Dermis blood vessel endothelial cell (primary cell): ENCODE results near the gene SLC4A5. TPM values are rescaled to one million over a fixed set of nuclear protein-coding genes. Genes with fewer than 3 reads are reported as not detected.
"Not testable (repeated sequence)": the region's sequence is repeated elsewhere in the genome, so short reads cannot be mapped to it uniquely, and the experiment has no call there.

ENCODE experiments used
- DNase-seq: peaks from one replicate; pipeline ENCODE4 v3.0.0; 2010
- total RNA-seq: library from RNA; depleted of rRNA; stranded (reverse); fragments of >200 nt; gene quantifications from 2 replicates; pipeline ENCODE4 v1.2.3, GENCODE V29; 2014

Gene SLC4A5
- total RNA-seq, 1 donor from 2014 or later = not detected

- DNase-seq = no peak
Observed at GRCh38 chr2:74262681-74263080, 80.5 kb downstream of the SLC4A5 start.

GRCh38 chr2:74261204-74261864, 81.9 kb downstream of the SLC4A5 start:
- peak; percentile 39 for DNase-seq

GRCh38 chr2:74260495-74260894, 82.7 kb downstream of the SLC4A5 start:
- no peak for DNase-seq

- no peak for DNase-seq
Observed at GRCh38 chr2:74259733-74260132, 83.5 kb downstream of the SLC4A5 start.

- DNase-seq = no peak
Observed at GRCh38 chr2:74259191-74259590, 84.0 kb downstream of the SLC4A5 start.

- DNase-seq = no peak
Observed at GRCh38 chr2:74255660-74256213, 87.5 kb downstream of the SLC4A5 start.

- DNase-seq = no peak
Observed at GRCh38 chr2:74253971-74254310, 89.3 kb downstream of the SLC4A5 start.

GRCh38 chr2:74253306-74253970, 89.8 kb downstream of the SLC4A5 start:
- no peak for DNase-seq

- DNase-seq = no peak
Observed at GRCh38 chr2:74252862-74253261, 90.4 kb downstream of the SLC4A5 start.

GRCh38 chr2:74252036-74252435, 91.2 kb downstream of the SLC4A5 start:
- no peak for DNase-seq

- peak; percentile 62 for DNase-seq
Observed at GRCh38 chr2:74250189-74250631, 93.0 kb downstream of the SLC4A5 start.

GRCh38 chr2:74249406-74250122, 93.7 kb downstream of the SLC4A5 start:
- DNase-seq = no peak

- DNase-seq = no peak
Observed at GRCh38 chr2:74246496-74247195, 96.6 kb downstream of the SLC4A5 start.

GRCh38 chr2:74244286-74244685, 98.9 kb downstream of the SLC4A5 start:
- DNase-seq = no peak

GRCh38 chr2:74242354-74243071, 100.7 kb downstream of the SLC4A5 start:
- no peak for DNase-seq

GRCh38 chr2:74239346-74239745, 103.9 kb downstream of the SLC4A5 start:
- no peak for DNase-seq

- peak; percentile 33 for DNase-seq
Observed at GRCh38 chr2:74238879-74239278, 104.3 kb downstream of the SLC4A5 start.

GRCh38 chr2:74235041-74235440, 108.2 kb downstream of the SLC4A5 start:
- DNase-seq = no peak

- DNase-seq = no peak
Observed at GRCh38 chr2:74233648-74234047, 109.6 kb downstream of the SLC4A5 start.

- no peak for DNase-seq
Observed at GRCh38 chr2:74232426-74232825, 110.8 kb downstream of the SLC4A5 start.

- not testable (repeated sequence) for DNase-seq
Observed at GRCh38 chr2:74229865-74230264, 113.4 kb downstream of the SLC4A5 start.

- no peak for DNase-seq
Observed at GRCh38 chr2:74228772-74229171, 114.4 kb downstream of the SLC4A5 start.
